GM13977 (cell line): ENCODE results near the gene SLC43A2.
A peak's percentile ranks its signal among the peaks of the same experiment; 100 is the strongest.
"Not testable (repeated sequence)": the region's sequence is repeated elsewhere in the genome, so short reads cannot be mapped to it uniquely, and the experiment has no call there.

Experiments
- DNase-seq: peaks from one replicate; pipeline ENCODE4 v3.0.0; 2012; ENCODE audit warnings: low spot score
- CTCF ChIP-seq: IDR thresholded peaks from 2 replicates; pipeline ENCODE4 v1.5.1; 2012; ENCODE audit warnings: mild to moderate bottlenecking, control low read depth; ENCODE audit not compliant: insufficient read depth; ENCODE audit errors: extremely low read depth, missing control alignments
- in situ Hi-C: fragments of 300-500 bp; cut with MboI; formaldehyde crosslinking; loops from one replicate; pipeline ENCODE4 v1.12.0; 2022; ENCODE audit warnings: low sequenced_read_pairs, low pct_unique_long_range_greater_than_20kb, mixed read lengths, inconsistent platforms; ENCODE audit not compliant: unreplicated experiment

Gene SLC43A2

DNA sequence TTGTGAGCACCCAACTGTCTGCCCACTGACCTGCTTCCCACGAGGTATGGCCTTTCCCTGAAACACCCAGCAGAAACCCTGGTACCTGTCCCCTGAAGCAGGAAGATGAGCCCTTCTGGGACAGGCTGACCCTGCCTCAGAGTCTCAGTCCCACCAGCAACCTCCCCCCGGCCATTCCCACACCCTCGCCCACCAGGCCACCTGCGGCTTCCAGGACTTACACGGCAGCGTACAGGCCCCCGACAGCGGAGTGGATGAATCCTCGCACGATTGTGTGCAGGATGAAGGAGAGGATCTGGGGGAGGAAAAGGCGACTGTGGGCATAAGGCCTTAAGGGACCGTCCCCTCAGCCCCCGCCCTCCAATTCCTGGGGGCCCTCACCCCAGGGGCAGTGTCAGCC, 50.6 kb downstream of the SLC43A2 start:
- DNase-seq, result no peak
- TF ChIP-seq CTCF, result no peak
- in situ Hi-C loops, result loop anchor here (10.0 kb wide), 1 partner anchor 57 kb away; no protein-coding TSS in a partner anchor

GRCh38 chr17:1577583-1578013, 51.0 kb downstream of the SLC43A2 start:
- peak; percentile 49 for DNase-seq
- in situ Hi-C loops, result loop anchor here (10.0 kb wide), 1 partner anchor 57 kb away; no protein-coding TSS in a partner anchor
- no peak for TF ChIP-seq CTCF

GRCh38 chr17:1577182-1577581, 51.5 kb downstream of the SLC43A2 start:
- in situ Hi-C loops, result loop anchor here (10.0 kb wide), 1 partner anchor 58 kb away; no protein-coding TSS in a partner anchor
- DNase-seq, result peak; percentile 61
- no peak for TF ChIP-seq CTCF

DNA sequence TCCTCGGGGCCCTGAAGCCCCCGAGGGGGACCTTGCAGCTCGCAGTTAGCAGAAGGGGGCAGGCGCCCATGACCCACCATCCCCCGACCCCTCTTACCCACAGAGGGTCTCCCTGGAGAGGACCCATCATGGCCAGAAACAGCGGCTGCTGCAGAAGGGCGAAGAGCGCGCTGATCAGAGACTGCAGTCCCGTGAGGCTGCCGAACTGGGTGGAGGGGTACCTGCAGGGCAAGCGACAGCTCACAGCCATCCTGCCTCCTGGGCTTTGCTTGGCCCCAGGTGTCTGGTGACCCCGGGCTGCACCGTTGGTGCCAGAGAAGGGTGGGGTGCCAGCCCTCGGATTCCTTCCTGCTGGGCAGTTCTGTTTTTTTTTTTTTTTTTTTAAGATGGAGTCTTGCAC, 52.1 kb downstream of the SLC43A2 start:
- DNase-seq, result no peak
- no peak for TF ChIP-seq CTCF
- in situ Hi-C loops, result loop anchor here (10.0 kb wide), 1 partner anchor 58 kb away; no protein-coding TSS in a partner anchor

- TF ChIP-seq CTCF, result no peak
- in situ Hi-C loops, result loop anchor here (10.0 kb wide), 1 partner anchor 60 kb away; no protein-coding TSS in a partner anchor
- no peak for DNase-seq
These were observed 53.8 kb downstream of the SLC43A2 start for GRCh38 chr17:1574697-1575471.

GRCh38 chr17:1573932-1574696, 54.5 kb downstream of the SLC43A2 start:
- DNase-seq, result peak; percentile 93
- in situ Hi-C loops, result loop anchor here (10.0 kb wide), 1 partner anchor 61 kb away; no protein-coding TSS in a partner anchor
- TF ChIP-seq CTCF, result peak; percentile 91

DNA sequence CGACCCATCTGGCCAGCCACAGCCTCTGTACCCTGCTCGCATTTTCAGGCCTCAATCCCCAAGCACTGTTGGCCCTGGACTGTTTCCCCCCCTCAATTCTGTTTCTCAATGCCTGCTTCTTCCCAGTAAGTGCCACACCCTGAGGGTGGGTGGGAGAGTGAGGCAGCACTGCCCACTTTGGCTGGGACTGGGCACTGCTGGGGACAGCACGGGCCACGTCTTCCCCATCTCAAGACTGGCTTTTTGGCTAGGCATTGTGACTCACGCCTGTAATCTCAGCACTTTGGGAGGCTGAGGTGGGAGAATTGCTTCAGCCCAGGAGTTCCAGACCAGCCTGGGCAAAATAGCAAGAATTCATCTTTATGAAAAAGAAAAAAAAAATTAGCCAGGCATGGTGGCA, 56.0 kb downstream of the SLC43A2 start:
- in situ Hi-C loops, result loop anchor here (10.0 kb wide), 1 partner anchor 62 kb away; no protein-coding TSS in a partner anchor
- not testable (repeated sequence) for DNase-seq
